ENCODE results near the gene ZBED6.

DNA sequence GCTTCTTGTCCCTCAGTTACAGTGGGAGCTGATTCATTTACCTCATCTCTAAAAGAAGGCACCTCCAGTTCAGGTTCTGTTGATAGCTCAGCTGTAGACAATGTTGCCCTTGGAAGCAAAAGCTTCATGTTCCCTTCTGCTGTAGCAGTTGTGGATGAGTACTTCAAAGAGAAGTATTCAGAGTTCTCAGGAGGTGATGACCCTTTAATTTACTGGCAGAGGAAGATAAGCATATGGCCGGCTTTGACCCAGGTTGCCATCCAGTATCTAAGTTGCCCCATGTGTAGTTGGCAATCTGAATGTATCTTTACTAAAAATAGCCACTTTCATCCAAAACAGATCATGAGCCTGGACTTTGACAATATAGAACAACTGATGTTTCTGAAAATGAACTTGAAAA lies 4.5 kb downstream of the ZBED6 start:
- no peak for TF ChIP-seq POLR2AphosphoS5 (IDR thresholded peaks at IDR 0.05; ENCODE audit: insufficient read depth in 1 of 2, low read depth in 1 of 2)
- TF ChIP-seq, protein P1, sequence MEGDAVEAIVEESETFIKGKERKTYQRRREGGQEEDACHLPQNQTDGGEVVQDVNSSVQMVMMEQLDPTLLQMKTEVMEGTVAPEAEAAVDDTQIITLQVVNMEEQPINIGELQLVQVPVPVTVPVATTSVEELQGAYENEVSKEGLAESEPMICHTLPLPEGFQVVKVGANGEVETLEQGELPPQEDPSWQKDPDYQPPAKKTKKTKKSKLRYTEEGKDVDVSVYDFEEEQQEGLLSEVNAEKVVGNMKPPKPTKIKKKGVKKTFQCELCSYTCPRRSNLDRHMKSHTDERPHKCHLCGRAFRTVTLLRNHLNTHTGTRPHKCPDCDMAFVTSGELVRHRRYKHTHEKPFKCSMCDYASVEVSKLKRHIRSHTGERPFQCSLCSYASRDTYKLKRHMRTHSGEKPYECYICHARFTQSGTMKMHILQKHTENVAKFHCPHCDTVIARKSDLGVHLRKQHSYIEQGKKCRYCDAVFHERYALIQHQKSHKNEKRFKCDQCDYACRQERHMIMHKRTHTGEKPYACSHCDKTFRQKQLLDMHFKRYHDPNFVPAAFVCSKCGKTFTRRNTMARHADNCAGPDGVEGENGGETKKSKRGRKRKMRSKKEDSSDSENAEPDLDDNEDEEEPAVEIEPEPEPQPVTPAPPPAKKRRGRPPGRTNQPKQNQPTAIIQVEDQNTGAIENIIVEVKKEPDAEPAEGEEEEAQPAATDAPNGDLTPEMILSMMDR (IDR thresholded peaks at IDR 0.05), result no peak

All from vagina (tissue), 2 donors.